ENCODE results near the gene PTP4A1. TPM values are rescaled to one million over a fixed set of nuclear protein-coding genes. Genes with fewer than 3 reads are reported as not detected.
A peak's percentile ranks its signal among the peaks of the same experiment; 100 is the strongest.

PTP4A1 gene
- total and polyA plus RNA-seq, 2 of the 13 experiments (the other 11 are each of a cell fraction or from before 2014, with no cell fraction given), result 141 to 376 TPM

GRCh38 chr6:63572044-63572746 is at the start of gene PTP4A1, which contains the start of gene LOC128125822 (continued):
- TF ChIP-seq ZNF20 (CRISPR knock-in tag; IDR thresholded peaks at IDR 0.05), result no peak
- TF ChIP-seq, protein P1, sequence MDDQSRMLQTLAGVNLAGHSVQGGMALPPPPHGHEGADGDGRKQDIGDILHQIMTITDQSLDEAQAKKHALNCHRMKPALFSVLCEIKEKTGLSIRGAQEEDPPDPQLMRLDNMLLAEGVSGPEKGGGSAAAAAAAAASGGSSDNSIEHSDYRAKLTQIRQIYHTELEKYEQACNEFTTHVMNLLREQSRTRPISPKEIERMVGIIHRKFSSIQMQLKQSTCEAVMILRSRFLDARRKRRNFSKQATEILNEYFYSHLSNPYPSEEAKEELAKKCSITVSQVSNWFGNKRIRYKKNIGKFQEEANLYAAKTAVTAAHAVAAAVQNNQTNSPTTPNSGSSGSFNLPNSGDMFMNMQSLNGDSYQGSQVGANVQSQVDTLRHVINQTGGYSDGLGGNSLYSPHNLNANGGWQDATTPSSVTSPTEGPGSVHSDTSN (CRISPR knock-in tag; IDR thresholded peaks at IDR 0.05; ENCODE audit: borderline replicate concordance), result no peak
- no peak for TF ChIP-seq AKNA (CRISPR knock-in tag; IDR thresholded peaks at IDR 0.05; ENCODE audit: borderline replicate concordance)
- 0 out of 2 replicates have a peak, but pooled peaks have one; percentile 46 for TF ChIP-seq CBFB (CRISPR knock-in tag; IDR thresholded peaks at IDR 0.05)
- 0 out of 2 replicates have a peak, but pooled peaks have one; percentile 39 for TF ChIP-seq FUBP1 (CRISPR knock-in tag; IDR thresholded peaks at IDR 0.05; ENCODE audit: borderline replicate concordance)
- no peak for TF ChIP-seq ZNF335 (CRISPR knock-in tag; IDR thresholded peaks at IDR 0.05)
- TF ChIP-seq ZNF577 (CRISPR knock-in tag; IDR thresholded peaks at IDR 0.05; ENCODE audit: borderline replicate concordance, low read depth), result peak; percentile 91; the same call in 1 of the 2 replicates
- no peak for TF ChIP-seq ZNF557 (CRISPR knock-in tag; IDR thresholded peaks at IDR 0.05)
- no peak for TF ChIP-seq ZNF296 (CRISPR knock-in tag; conservative IDR thresholded peaks at IDR 0.05)
- TF ChIP-seq HMGXB3 (CRISPR knock-in tag; IDR thresholded peaks at IDR 0.05; ENCODE audit: borderline replicate concordance), result peak; percentile 57
- TF ChIP-seq CBX5 (CRISPR knock-in tag; IDR thresholded peaks at IDR 0.05; ENCODE audit: borderline replicate concordance), result no peak
- peak; percentile 86 for TF ChIP-seq SALL2 (CRISPR knock-in tag; IDR thresholded peaks at IDR 0.05)
- TF ChIP-seq, protein P2, sequence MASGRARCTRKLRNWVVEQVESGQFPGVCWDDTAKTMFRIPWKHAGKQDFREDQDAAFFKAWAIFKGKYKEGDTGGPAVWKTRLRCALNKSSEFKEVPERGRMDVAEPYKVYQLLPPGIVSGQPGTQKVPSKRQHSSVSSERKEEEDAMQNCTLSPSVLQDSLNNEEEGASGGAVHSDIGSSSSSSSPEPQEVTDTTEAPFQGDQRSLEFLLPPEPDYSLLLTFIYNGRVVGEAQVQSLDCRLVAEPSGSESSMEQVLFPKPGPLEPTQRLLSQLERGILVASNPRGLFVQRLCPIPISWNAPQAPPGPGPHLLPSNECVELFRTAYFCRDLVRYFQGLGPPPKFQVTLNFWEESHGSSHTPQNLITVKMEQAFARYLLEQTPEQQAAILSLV (CRISPR knock-in tag; IDR thresholded peaks at IDR 0.05; ENCODE audit: borderline replicate concordance), result no peak
